Skeletal muscle satellite cell (primary cell): Measurements from ENCODE around the gene CGB7.
"Not testable (repeated sequence)": the region's sequence is repeated elsewhere in the genome, so short reads cannot be mapped to it uniquely, and the experiment has no call there.

ENCODE experiments used
- H3K27me3 ChIP-seq: 2 replicates; pipeline ENCODE4 v1.7.0; 2013; ENCODE audit warnings: low read length; ENCODE audit not compliant: control insufficient read depth, insufficient read depth
- H3K36me3 ChIP-seq: 2 replicates; pipeline ENCODE4 v1.7.0; 2013; ENCODE audit warnings: mild to moderate bottlenecking, control low read depth, low read length; ENCODE audit not compliant: insufficient read depth
- H3K4me1 ChIP-seq: 2 replicates; pipeline ENCODE4 v1.7.0; 2013; ENCODE audit warnings: low read length; ENCODE audit not compliant: control insufficient read depth, insufficient read depth
- H3K4me2 ChIP-seq: 2 replicates; pipeline ENCODE4 v1.7.0; 2013; ENCODE audit warnings: mild to moderate bottlenecking, low read length
- H3K4me3 ChIP-seq: 2 replicates; pipeline ENCODE4 v1.7.0; 2013; ENCODE audit warnings: low read length
- H3K9ac ChIP-seq: 2 replicates; pipeline ENCODE4 v1.7.0; 2013; ENCODE audit warnings: mild to moderate bottlenecking, low read depth, low read length, moderate library complexity
- H3K9me3 ChIP-seq: replicated peaks from 2 replicates; pipeline ENCODE4 v1.7.0; 2013; ENCODE audit warnings: mild to moderate bottlenecking, control low read depth, low read length

CGB7 gene

GRCh38 chr19:49070416-49070815 is 12.9 kb upstream of the CGB7 start:
- Histone ChIP-seq H3K4me1 (no peaks in the 10 kb centered on the region), H3K27me3 (peaks cover 34% of the 10 kb centered on the region), H3K4me2 (no peak overlapping the region), H3K4me3 (no peak overlapping the region), H3K9me3 (no peaks in the 10 kb centered on the region), H3K36me3 (no peaks in the 10 kb centered on the region), H3K9ac (no peak overlapping the region)

- Histone ChIP-seq H3K9me3 (no peaks in the 10 kb centered on the region), H3K9ac (no peak overlapping the region), H3K4me2 (no peak overlapping the region), H3K4me1 (peaks cover 5% of the 10 kb centered on the region), H3K4me3 (no peak overlapping the region), H3K27me3 (peaks cover 42% of the 10 kb centered on the region), H3K36me3 (no peaks in the 10 kb centered on the region)
These were observed 11.5 kb upstream of the CGB7 start for GRCh38 chr19:49069026-49069425.

- Histone ChIP-seq H3K27me3 (peaks cover 36% of the 10 kb centered on the region), H3K9me3 (no peaks in the 10 kb centered on the region), H3K4me1 (peaks cover 5% of the 10 kb centered on the region), H3K4me3 (no peak overlapping the region), H3K36me3 (no peaks in the 10 kb centered on the region), H3K9ac (no peak overlapping the region), H3K4me2 (no peak overlapping the region)
These were observed 10.0 kb upstream of the CGB7 start for GRCh38 chr19:49067554-49067953.

GRCh38 chr19:49065905-49066512 is 8.5 kb upstream of the CGB7 start:
- Histone ChIP-seq H3K27me3 (peaks cover 25% of the 10 kb centered on the region), H3K4me3 (no peak overlapping the region), H3K36me3 (no peaks in the 10 kb centered on the region), H3K4me2 (no peak overlapping the region), H3K9ac (no peak overlapping the region), H3K4me1 (peaks cover 5% of the 10 kb centered on the region), H3K9me3 (no peaks in the 10 kb centered on the region)

GRCh38 chr19:49064768-49065611 is 7.4 kb upstream of the CGB7 start, which contains the start of gene NTF4:
TSS of gene NTF4 (minus strand) at chr19:49064818. CDS start at chr19:49061997, 2,821 bp downstream.
- no peak within 1 kb of the TSS for H3K4me3 ChIP-seq
- no peaks in the 10 kb centered on the region for H3K9me3 ChIP-seq
- H3K36me3 ChIP-seq, result no peaks in the 10 kb centered on the region
- H3K4me1 ChIP-seq, result peaks cover 5% of the 10 kb centered on the region
- H3K4me2 ChIP-seq, result peak within 1 kb of the TSS; percentile 44
- peaks cover 21% of the 10 kb centered on the region for H3K27me3 ChIP-seq
- H3K9ac ChIP-seq, result no peak within 1 kb of the TSS

- H3K27me3 ChIP-seq, result peaks cover 21% of the 10 kb centered on the region
These were observed 6.6 kb upstream of the CGB7 start for GRCh38 chr19:49064029-49064629.

GRCh38 chr19:49061445-49061844 is 3.9 kb upstream of the CGB7 start:
- H3K27me3 ChIP-seq, result peaks cover 12% of the 10 kb centered on the region
- H3K4me1 ChIP-seq, result peaks cover 20% of the 10 kb centered on the region
- no peak overlapping the region for H3K9ac ChIP-seq

More at GRCh38 chr19:49064029-49064629, 6.6 kb upstream of the CGB7 start:
- H3K4me1 ChIP-seq, result peaks cover 5% of the 10 kb centered on the region
- H3K9ac ChIP-seq, result no peak overlapping the region
- no peaks in the 10 kb centered on the region for H3K36me3 ChIP-seq
- peak overlapping the region; percentile 44 for H3K4me2 ChIP-seq
- no peaks in the 10 kb centered on the region for H3K9me3 ChIP-seq
- H3K4me3 ChIP-seq, result no peak overlapping the region

GRCh38 chr19:49061000-49061399 is 3.5 kb upstream of the CGB7 start:
- H3K36me3 ChIP-seq, result no peaks in the 10 kb centered on the region
- H3K4me1 ChIP-seq, result peaks cover 21% of the 10 kb centered on the region
- peaks cover 11% of the 10 kb centered on the region for H3K27me3 ChIP-seq
- no peak overlapping the region for H3K4me3 ChIP-seq
- no peak overlapping the region for H3K9ac ChIP-seq
- no peaks in the 10 kb centered on the region for H3K9me3 ChIP-seq
- no peak overlapping the region for H3K4me2 ChIP-seq

More at GRCh38 chr19:49061445-49061844, 3.9 kb upstream of the CGB7 start:
- H3K4me2 ChIP-seq, result no peak overlapping the region
- no peaks in the 10 kb centered on the region for H3K9me3 ChIP-seq
- H3K36me3 ChIP-seq, result no peaks in the 10 kb centered on the region
- no peak overlapping the region for H3K4me3 ChIP-seq

- Histone ChIP-seq H3K27me3 (peaks cover 3% of the 10 kb centered on the region), H3K9ac (no peak overlapping the region), H3K36me3 (no peaks in the 10 kb centered on the region), H3K4me1 (peaks cover 16% of the 10 kb centered on the region), H3K4me3 (no peak overlapping the region), H3K4me2 (no peak overlapping the region), H3K9me3 (no peaks in the 10 kb centered on the region)
These were observed 1.5 kb upstream of the CGB7 start for GRCh38 chr19:49059053-49059452.

- no peaks in the 10 kb centered on the region for H3K9me3 ChIP-seq
- no peak overlapping the region for H3K9ac ChIP-seq
- no peak overlapping the region for H3K4me2 ChIP-seq
- H3K27me3 ChIP-seq, result no peaks in the 10 kb centered on the region
- no peak overlapping the region for H3K4me3 ChIP-seq
- H3K36me3 ChIP-seq, result no peaks in the 10 kb centered on the region
- peaks cover 16% of the 10 kb centered on the region for H3K4me1 ChIP-seq
These were observed 1.0 kb upstream of the CGB7 start for GRCh38 chr19:49058562-49058961.

GRCh38 chr19:49056902-49057596 is 500 bp downstream of the CGB7 start:
- H3K27me3 ChIP-seq, H3K36me3 ChIP-seq, H3K9me3 ChIP-seq: not testable (repeated sequence)
- Histone ChIP-seq H3K4me1 (peaks cover 16% of the 10 kb centered on the region), H3K4me3 (peak overlapping the region; percentile 77), H3K4me2 (peak overlapping the region; percentile 90), H3K9ac (peak overlapping the region; percentile 71)
